GM18861 (cell line): ENCODE measurements around the gene CREB3L1.

Source experiments
- ATAC-seq: cut with Tn5 transposase; IDR thresholded peaks from one replicate; pipeline ENCODE4 v1.9.1; 2021; ENCODE audit not compliant: unreplicated experiment

The CREB3L1 gene

DNA sequence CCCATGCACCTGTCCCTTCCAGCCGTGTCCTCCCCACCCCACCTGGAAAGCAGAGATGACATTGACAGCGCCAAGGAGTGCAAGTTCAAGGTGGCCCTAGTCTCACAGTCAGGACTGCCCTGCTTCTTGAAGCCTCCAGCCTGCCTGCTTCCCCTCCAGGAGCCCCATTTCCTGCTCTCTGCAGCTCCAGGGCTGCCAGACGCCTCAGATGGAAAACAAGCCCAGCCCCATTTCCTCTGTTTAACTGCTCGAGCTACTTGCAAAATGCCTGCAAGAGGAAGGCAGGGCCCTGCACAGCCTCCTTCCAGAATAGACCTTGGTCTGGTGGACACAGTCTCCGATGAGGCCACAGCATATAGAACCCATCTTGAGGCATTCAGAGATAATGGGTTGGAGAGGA, 64.8 kb downstream of the CREB3L1 start:
- ATAC-seq: no peak

- ATAC-seq: no peak
These were observed 66.1 kb downstream of the CREB3L1 start for GRCh38 chr11:46343520-46343919.

- no peak for ATAC-seq
These were observed 67.7 kb downstream of the CREB3L1 start for GRCh38 chr11:46345131-46345597.

- ATAC-seq: no peak
These were observed 68.5 kb downstream of the CREB3L1 start for GRCh38 chr11:46345881-46346484.

DNA sequence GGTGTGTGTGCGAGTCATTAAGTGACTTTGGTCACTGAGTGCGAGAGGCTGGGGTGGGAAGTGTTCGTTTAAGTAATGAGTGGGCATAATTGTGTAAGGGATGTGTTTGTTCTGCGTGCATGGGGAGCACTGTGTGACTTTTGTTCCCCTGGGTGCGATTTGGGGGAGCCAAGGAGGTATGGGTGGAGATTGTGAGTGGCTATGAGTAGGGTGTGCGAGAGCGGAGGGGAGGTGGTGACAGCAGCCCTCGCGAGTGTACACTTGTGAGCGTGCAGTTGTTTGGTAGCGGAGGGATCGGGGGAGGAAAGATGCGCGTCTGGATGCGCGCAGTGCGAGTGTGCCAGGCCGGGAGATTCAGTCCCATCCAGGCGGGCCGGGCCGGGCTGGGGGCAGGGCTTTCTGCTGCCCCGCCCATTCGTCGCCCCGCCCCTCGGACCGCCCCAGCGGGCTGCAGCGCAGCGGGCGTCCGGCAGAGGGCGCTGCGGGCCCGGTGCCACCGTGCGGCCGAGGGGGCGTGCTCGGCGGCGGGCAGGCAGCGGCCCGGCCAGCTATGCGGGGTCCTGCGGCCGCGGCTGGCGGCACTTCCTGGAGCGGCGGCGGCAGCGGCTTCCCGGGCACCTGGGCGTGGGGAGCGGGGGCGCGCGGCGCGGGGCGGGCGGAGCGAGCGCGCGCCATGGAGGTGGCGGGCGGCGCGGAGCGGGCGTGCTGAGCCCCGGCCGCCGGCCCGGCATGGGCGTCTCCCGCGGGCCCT, 69.6 kb downstream of the CREB3L1 start, which contains the start of gene DGKZ:
DGKZ (plus strand) TSS at position 578 of the 751 bp plus-strand sequence. CDS start 197 bp downstream, outside the sequence.
- ATAC-seq: peak; percentile 58

GRCh38 chr11:46347637-46348311, 70.3 kb downstream of the CREB3L1 start:
- peak; percentile 2 for ATAC-seq

- no peak for ATAC-seq
These were observed 71.3 kb downstream of the CREB3L1 start for GRCh38 chr11:46348566-46349401.

DNA sequence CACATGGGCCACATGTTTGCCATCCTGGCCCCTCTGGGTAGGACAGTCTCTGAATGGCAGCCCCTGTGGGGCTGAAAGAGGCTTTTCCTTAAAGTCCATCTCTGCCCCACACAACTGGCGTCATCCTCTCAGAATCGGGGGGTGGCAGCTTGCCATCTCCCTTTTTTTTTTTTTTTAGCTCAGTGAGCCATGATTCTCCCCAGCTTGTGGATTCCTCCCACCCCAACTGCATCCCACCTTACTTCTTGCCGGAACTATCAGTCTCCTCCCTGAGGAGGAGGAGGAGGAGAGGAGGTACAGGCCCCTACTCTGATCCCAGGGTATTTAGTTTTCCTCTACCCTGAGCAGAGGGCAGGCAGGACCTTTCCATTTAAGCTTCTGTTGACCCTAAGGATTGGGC, 73.2 kb downstream of the CREB3L1 start:
- ATAC-seq: no peak

DNA sequence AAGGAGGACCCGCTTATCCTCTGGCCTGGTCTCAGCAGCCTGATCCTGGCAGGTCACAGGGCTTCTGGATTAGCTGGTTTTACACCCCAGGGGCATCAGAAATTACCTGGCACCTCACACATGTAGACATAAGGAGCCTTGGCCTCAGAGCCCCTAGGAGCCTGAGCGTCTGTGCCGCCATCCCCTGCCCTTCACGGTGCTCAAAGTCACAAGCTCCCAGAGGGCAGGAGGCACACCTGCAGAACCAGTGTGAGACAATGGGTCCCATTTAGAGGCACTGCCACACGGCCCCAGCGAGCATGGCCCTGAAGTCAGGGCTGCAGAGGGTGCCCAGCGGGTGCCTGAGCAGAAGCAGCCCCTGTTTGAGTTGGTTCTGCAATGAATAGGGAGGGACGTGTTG, 73.7 kb downstream of the CREB3L1 start:
- no peak for ATAC-seq

DNA sequence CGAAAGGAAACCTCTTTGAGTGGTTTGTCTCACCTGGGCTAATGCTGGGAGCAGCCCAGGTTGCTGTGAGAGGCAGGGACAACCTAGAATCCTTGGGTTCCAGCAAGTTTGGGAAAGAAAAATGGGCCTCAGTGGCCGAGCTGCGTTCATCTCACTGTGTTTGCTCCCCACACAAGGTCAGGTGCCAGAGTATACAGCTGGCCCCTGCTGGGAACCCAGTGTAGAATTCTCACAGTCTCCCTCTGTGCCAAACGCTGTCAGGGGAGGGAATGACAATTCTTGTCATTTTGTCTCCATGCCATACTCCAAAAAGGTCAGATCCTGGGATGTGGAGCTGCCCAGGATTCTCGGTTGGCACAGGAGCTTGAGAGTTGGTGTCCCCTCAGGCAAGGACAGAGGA, 74.1 kb downstream of the CREB3L1 start:
- ATAC-seq: no peak

DNA sequence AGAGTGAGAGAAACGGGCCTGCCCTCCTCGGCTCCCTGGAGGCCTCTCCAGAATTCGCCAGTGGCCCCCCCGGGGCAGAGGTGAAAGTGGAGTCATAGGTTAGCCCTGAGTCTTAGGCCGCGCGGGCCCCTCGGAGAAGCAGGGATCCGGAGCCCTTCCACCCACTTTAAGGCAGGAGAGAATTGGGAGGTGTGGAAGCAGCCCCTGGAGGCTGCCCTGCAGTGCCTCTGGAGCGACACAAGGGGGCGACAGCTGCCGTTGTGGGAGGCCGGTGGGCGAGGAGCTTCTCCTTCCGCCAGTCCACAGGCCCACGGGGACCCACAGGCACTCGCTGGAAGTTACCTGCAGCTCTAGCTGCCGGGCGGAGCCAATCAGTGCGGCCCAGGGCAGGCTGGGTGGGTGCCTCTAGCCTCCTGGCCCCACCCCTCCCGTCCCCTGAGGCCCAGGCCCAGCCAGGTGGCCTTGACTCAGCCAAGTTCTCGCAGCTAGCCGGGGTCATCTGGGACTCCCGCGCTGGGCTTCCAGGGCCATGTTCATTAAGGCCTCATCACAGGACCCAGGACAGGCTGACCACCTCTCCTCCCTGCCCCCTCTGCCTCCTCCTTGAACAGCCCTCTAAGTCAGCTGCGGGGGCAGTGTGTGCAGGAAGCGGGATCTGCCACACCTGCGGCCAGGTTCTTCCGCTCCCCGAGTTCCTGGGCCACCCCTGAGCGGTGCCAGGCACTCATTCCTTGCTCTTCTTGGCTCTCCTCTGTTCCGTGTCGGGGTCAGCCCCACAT, 74.8 kb downstream of the CREB3L1 start:
- no peak for ATAC-seq

GRCh38 chr11:46353698-46354097, 76.2 kb downstream of the CREB3L1 start:
- no peak for ATAC-seq

GRCh38 chr11:46356924-46357482, 79.5 kb downstream of the CREB3L1 start:
- ATAC-seq: no peak

DNA sequence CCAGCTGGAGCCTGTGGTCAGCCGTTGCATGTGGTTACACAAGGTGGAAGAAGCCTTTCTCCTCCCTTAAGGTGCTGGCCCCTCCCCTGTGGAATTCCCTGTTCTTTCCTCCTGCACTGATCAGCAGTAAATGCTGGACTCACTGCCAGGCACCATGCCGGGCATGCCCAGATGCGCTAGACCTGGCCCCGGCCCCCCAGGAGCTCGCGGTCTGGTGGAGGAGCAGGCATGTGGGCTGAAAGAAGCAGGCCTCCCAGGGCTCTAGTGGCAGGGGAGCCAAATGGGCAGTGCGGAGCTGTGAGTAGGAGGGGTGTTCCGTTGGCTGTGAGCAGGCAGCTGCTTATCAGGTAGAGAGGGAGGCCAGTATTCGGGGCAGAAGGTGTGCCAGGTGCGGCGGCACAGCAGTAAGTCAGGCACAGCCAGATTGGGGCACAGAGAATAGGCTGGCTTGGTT, 80.0 kb downstream of the CREB3L1 start:
- ATAC-seq: no peak

- no peak for ATAC-seq
These were observed 82.5 kb downstream of the CREB3L1 start for GRCh38 chr11:46359953-46360352.

DNA sequence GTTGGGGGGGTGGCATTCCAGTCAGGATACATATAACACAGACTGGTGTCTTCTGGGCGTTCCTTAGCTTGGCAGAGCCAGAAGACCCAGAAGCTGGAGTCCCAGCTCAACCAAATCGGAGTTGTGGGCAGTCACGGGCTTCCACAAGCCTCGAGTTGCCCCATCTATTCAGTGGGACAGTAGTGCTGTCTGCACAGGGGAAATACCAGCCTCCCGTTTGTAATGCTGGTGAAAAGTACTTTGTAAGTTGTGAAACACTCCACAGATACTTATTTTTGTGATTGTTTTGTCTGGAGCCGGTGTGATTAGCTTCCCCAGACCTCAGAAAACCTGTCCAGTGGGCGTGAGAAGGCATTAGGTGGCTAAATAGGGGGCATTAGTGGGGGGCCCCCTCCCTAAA, 83.4 kb downstream of the CREB3L1 start:
- no peak for ATAC-seq

DNA sequence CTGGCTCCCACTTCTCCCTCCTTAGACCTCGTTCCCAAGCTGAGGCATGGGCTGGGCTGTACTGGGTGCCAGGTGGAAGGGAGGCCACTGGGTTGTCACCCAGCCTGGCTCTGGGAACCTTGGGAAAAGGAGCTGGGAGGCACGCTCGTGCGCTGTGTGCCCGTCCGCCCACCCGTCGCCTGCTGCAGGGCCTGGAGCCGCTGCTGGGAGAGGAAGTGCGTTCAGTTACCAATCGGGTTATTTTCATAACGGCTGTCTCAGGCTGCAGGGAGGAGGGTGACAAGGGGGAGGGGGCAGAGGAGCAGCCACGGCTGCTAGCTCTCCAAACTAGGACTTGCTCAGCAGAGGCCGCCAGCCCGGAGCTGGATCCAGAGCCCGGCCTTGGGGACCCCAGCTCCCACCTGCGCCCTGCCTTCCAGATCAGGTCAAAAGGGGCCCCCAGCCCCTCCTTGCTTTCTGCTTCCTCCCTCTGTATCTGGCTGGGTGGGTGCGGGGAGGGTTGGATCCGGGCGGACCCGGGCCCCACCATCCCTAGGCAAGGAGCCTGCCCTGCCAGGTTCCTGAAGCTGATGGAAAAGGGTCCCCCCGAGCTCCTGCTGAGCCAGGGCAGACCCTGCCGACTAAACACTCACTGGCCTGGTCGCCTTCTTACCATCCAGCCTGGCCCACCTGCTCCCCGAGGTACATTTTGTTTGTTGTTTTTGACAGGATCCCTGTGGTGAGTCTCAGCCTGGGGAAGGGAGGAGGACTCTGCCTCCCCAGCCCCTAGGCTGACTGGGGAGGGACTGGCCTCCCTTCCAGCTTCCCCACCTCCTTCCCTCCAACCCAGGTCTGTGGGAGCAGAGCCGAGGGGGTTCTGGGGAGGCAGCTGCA, 84.1 kb downstream of the CREB3L1 start:
- peak; percentile 84 for ATAC-seq

GRCh38 chr11:46362156-46363030, 84.9 kb downstream of the CREB3L1 start:
- ATAC-seq: no peak
